Right lobe of liver (tissue), 6 donors: ENCODE data around the gene TMPRSS11E. TPM values are rescaled to one million over a fixed set of nuclear protein-coding genes. Genes with fewer than 3 reads are reported as not detected.

ENCODE experiments used
- ATAC-seq, 4 donors: fragments of 200-7000 bp; cut with Tn5 transposase; one replicate each; pipeline ENCODE4 v1.9.1; 2020; ENCODE audit warnings: mild to moderate bottlenecking in 4 of 4, moderate library complexity in 4 of 4
- DNase-seq, 3 donors: peaks; one replicate each; pipeline ENCODE4 v3.0.0-alpha.2; 2020
- H3K27ac ChIP-seq, 3 donors: fragments of 200-600 bp; one replicate each; pipeline ENCODE4 v1.8.0; 2022
- H3K27me3 ChIP-seq, 2 donors: fragments of 200-600 bp; one replicate each; pipeline ENCODE4 v1.8.0; 2022
- H3K36me3 ChIP-seq, 4 donors: fragments of 200-600 bp; sonication (generic) in 1 of 4; one replicate each; pipeline versions ENCODE4 v1.5.1 to v1.8.0; 2017 to 2022; ENCODE audit warnings: control low read depth in 1 of 4
- H3K4me1 ChIP-seq, 4 donors: fragments of 200-600 bp; sonication (generic) in 1 of 4; one replicate each; pipeline versions ENCODE4 v1.5.1 to v1.8.0; 2017 to 2022; ENCODE audit warnings: control low read depth in 1 of 4
- H3K4me3 ChIP-seq, 3 donors: fragments of 200-600 bp; one replicate each; pipeline ENCODE4 v1.8.0; 2022
- H3K9me3 ChIP-seq, 4 donors: fragments of 200-600 bp; sonication (generic) in 1 of 4; one replicate each; pipeline versions ENCODE4 v1.5.1 to v1.8.0; 2017 to 2022; ENCODE audit warnings: control low read depth in 1 of 4
- POLR2A ChIP-seq: fragments of 450-650 bp; IDR thresholded peaks from one replicate; pipeline ENCODE4 v1.6.1; 2017; ENCODE audit warnings: antibody characterized with exemption, mild to moderate bottlenecking
- WGBS: methylation state at CpG from one replicate; pipeline ENCODE4 v1.1.6; 2018; ENCODE audit warnings: low coverage, low lambda C conversion rate; ENCODE audit not compliant: insufficient coverage; ENCODE audit errors: missing lambda C conversion rate; 5-methylcytosine and 5-hydroxymethylcytosine counted together
- intact Hi-C, 2 donors: fragments of 100-400 bp; cut with DNase I; formaldehyde crosslinking; loops; one replicate each; pipeline versions ENCODE4 v1.11.2 to v1.14.1; 2022
- total RNA-seq, 6 experiments: library from RNA; depleted of rRNA in 2 of 6; stranded (reverse); fragments of >200 nt in 2 of 6; fragmentation: NEBNext Ultra II Directional in 3 of 6; extraction: Animal tissue kit (Norgen Biotek cat#: 25700) in 3 of 6; gene quantifications; one replicate each; pipeline versions ENCODE4 v1.1.0 to v1.2.4, GENCODE V29; 2016 to 2023
- TF ChIP-seq, protein P1 (sequence below), 4 donors: fragments of 200-600 bp in 3 of 4; fragments of 450-650 bp in 1 of 4; IDR thresholded peaks; one replicate each; pipeline versions ENCODE4 v1.5.1 to v1.8.0; 2016 to 2022; ENCODE audit warnings: antibody characterized with exemption in 4 of 4, mild to moderate bottlenecking in 2 of 4
- donor health status: DM: no; HTN: yes; CAD: no.
- donor health status: DM: no; HTN: no; CAD: no.
- donor health status: DM: no; HTN: no; CAD: no.
- donor health status: DM: no; HTN: yes; CAD: no.
- donor health status: DM: no; HTN: yes; CAD: no.

The TMPRSS11E gene
- total RNA-seq, 6 experiments from 2014 or later: not detected

DNA sequence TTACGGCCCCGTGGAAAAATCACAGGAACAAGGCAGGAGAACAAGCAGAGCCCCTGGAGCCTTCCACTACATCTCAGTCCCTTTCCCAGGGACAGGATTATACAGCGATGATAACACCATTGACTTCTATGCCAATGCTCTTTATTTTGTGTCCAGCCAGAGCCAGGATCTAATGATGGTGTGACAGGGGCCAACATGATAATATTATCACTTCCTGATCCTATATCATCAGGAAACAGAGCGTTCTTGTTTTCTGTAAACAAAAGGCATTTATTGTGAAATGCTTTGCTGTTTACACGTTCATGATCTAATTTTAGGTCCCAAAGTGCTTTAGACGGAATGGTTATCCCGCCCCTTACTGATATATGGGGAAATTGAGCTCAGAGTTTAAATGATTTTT, 12.8 kb downstream of the TMPRSS11E start:
- Histone ChIP-seq H3K36me3 (no peaks in the 10 kb centered on the region), H3K27me3 (no peaks in the 10 kb centered on the region), H3K4me1 (no peaks in the 10 kb centered on the region), H3K9me3 (no peaks in the 10 kb centered on the region), H3K27ac (no peak overlapping the region), H3K4me3 (no peak overlapping the region)
- ATAC-seq (peak; percentile 61 to 95 (median 74)), DNase-seq (no peak)
- 31% methylated on average over 7 of the region's 7 CpGs for WGBS
- intact Hi-C loops: no loop called here
- TF ChIP-seq, protein P1, sequence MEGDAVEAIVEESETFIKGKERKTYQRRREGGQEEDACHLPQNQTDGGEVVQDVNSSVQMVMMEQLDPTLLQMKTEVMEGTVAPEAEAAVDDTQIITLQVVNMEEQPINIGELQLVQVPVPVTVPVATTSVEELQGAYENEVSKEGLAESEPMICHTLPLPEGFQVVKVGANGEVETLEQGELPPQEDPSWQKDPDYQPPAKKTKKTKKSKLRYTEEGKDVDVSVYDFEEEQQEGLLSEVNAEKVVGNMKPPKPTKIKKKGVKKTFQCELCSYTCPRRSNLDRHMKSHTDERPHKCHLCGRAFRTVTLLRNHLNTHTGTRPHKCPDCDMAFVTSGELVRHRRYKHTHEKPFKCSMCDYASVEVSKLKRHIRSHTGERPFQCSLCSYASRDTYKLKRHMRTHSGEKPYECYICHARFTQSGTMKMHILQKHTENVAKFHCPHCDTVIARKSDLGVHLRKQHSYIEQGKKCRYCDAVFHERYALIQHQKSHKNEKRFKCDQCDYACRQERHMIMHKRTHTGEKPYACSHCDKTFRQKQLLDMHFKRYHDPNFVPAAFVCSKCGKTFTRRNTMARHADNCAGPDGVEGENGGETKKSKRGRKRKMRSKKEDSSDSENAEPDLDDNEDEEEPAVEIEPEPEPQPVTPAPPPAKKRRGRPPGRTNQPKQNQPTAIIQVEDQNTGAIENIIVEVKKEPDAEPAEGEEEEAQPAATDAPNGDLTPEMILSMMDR (IDR thresholded peaks at IDR 0.05): no peak
- no peak for TF ChIP-seq POLR2A

DNA sequence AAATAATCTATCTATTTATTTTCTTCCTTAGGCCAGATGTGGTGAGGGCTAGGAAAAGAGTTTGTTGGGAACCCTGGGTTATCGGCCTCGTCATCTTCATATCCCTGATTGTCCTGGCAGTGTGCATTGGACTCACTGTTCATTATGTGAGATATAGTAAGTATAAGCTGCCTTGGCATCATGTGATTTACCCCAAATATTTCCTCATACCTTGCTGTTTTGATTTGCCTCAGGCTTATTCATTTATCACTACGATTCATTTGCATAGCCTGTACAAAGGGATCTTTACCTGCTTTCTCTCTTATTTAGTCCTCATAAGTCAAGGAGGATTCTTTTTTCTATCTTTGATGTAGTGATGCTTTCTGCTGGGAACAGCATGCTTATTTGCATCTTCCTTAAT, 14.5 kb downstream of the TMPRSS11E start:
- H3K27ac ChIP-seq: no peak overlapping the region
- intact Hi-C loops: no loop called here
- 89% methylated on average over 2 of the region's 3 CpGs for WGBS
- TF ChIP-seq, protein P1 (IDR thresholded peaks at IDR 0.05): no peak
- no peak for TF ChIP-seq POLR2A
- no peak for ATAC-seq
- H3K9me3 ChIP-seq: no peaks in the 10 kb centered on the region
- no peaks in the 10 kb centered on the region for H3K27me3 ChIP-seq
- H3K4me3 ChIP-seq: no peak overlapping the region
- DNase-seq: no peak
- H3K4me1 ChIP-seq: no peaks in the 10 kb centered on the region
- H3K36me3 ChIP-seq: no peaks in the 10 kb centered on the region

DNA sequence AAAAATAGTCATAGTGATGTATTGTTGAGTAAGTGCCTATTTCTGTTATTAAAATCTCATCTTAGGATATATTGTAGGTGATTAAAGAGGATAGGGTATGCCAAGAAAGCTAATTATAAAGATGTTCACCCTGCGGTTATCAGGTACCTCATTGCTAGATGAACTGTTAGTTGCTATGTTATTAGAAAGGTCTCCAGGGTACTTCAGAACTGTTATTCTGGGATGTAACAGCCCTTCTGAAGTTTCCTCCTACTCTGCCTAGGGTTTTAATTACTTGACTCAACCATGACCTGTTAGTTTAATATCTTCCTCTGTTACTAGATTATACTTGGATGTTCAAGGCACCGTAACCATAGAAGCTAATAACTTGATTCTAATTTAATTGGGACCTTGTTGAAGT, 15.4 kb downstream of the TMPRSS11E start:
- H3K36me3 ChIP-seq: no peaks in the 10 kb centered on the region
- no peak for ATAC-seq
- H3K9me3 ChIP-seq: no peaks in the 10 kb centered on the region
- intact Hi-C loops: no loop called here
- H3K4me1 ChIP-seq: no peaks in the 10 kb centered on the region
- no peak overlapping the region for H3K4me3 ChIP-seq
- 91% methylated on average over 2 of the region's 2 CpGs for WGBS
- TF ChIP-seq, protein P1 (IDR thresholded peaks at IDR 0.05): no peak
- no peak for TF ChIP-seq POLR2A
- no peak overlapping the region for H3K27ac ChIP-seq
- no peaks in the 10 kb centered on the region for H3K27me3 ChIP-seq
- DNase-seq: no peak

DNA sequence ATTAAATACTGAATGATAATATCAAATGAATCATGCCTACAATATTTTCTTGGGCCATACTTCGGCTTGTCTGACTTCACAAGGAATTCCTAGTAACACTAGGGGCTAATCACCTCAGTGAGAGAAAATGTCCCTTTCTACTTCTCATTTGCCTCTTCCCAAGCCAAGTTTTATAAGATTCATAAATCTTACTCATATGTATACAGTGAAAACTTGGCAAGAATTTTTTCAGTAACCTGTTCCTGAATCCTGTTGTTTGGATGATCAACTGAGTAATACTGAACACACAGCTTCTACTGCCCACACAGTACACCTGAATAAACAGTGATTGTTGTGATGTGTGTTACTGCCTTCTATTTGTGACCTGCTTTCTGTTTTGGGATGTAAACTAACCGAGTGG, 16.5 kb downstream of the TMPRSS11E start:
- DNase-seq: no peak
- TF ChIP-seq, protein P1 (IDR thresholded peaks at IDR 0.05): no peak
- no peak for TF ChIP-seq POLR2A

DNA sequence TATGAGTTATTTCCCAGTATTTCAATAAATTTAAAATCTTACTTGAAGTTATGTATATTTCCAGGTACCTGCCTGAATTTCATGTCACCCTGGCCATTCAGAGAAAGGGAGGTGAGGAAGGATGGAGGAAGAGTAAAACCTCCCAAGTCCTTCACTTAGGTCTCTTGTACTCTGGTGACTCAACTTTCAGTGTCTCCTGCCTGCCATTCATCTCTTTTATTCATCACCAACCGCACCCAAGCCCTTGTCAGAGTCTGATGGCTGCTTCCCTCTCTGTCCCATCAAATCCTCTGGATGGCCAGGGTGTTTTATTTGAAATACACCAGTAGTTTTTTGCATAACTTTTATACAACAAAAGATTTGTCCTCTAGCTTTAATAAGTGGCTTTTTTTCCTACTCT, 17.8 kb downstream of the TMPRSS11E start:
- intact Hi-C loops: no loop called here
- no peak overlapping the region for H3K27ac ChIP-seq
- H3K9me3 ChIP-seq: no peaks in the 10 kb centered on the region
- WGBS: 69% methylated on average over 1 of the region's 1 CpG
- H3K36me3 ChIP-seq: no peaks in the 10 kb centered on the region
- H3K27me3 ChIP-seq: no peaks in the 10 kb centered on the region
- no peak overlapping the region for H3K4me3 ChIP-seq
- TF ChIP-seq, protein P1 (IDR thresholded peaks at IDR 0.05): no peak
- no peak for TF ChIP-seq POLR2A
- no peak for ATAC-seq
- H3K4me1 ChIP-seq: no peaks in the 10 kb centered on the region
- DNase-seq: no peak

More for the DNA sequence above, 16.5 kb downstream of the TMPRSS11E start:
- Histone ChIP-seq H3K27me3 (no peaks in the 10 kb centered on the region), H3K27ac (no peak overlapping the region), H3K4me3 (no peak overlapping the region), H3K36me3 (no peaks in the 10 kb centered on the region), H3K4me1 (no peaks in the 10 kb centered on the region), H3K9me3 (no peaks in the 10 kb centered on the region)
- 46% methylated on average over 2 of the region's 2 CpGs for WGBS
- intact Hi-C loops: no loop called here
- peak in 1 of 4 donors; percentile 56 for ATAC-seq
